ENCODE measurements around the gene PAGE1.
"Not testable (repeated sequence)": the region's sequence is repeated elsewhere in the genome, so short reads cannot be mapped to it uniquely, and the experiment has no call there.

PAGE1 gene, protein sequence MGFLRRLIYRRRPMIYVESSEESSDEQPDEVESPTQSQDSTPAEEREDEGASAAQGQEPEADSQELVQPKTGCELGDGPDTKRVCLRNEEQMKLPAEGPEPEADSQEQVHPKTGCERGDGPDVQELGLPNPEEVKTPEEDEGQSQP

DNA sequence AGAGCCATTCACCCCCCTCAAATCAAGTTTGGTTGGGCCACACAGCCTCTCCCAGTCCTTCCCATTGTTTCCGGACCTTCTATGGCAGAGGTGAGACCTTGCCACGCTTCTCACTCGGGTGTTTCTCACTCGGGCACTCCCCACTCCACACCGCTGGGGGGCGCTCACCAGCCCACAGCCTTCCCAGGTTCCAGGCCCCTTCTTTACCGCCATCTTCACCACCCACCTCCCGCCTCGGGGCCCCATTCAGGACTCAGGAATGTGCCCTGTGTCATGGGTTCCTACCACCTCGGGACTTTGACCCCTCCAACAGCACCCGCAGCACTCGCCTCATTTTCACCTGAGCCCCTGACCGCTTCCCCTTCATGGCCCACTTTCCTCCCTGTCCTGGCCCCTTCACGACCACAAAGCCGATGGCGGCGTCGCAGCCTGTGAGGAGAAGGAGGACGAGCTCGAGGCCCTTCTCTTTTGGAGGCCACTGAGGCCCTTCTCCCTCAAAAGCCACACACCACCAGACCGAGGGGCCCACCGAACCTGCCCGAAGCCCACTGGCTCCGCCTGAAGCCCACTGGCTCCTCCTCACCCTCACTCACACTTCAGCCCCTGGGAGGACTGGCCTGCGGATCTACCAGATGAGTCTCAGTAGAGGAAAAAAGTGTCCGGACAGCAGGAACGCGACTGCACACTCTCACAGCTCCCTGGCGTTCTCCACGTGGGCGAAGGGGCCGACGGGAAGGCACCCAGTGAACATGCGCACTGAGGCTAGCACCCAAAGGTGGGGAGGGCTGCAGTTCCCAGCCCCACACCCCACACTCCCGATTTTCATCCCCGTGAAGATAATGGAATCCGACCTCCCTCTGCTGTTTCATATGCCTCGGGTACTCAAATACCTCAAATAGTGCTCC lies at the start of gene PAGE1:
Gene PAGE1, minus strand, starts transcription at position 709 of the 905 bp plus-strand sequence. CDS start 1,214 bp downstream, outside the sequence.
- no peak for DNase-seq

DNA sequence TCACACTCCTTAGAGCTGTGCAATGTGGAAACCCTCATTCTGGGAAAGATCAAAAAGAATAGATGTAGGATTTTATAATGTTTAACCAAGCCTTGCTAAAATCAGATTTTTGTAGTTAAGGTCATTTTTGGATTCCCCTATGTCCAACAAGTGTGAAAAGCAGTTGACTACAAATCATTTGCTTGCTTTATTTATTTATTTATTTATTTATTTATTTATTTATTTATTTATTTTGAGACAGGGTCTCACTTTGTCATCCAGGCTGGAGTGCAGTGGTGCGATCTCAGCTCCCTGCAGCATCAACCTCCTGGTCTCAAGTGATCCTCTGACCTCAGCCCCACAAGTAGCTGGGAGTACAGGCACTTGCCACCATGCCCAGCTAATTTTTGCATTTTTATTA lies 45.7 kb upstream of the PAGE1 start:
- DNase-seq: not testable (repeated sequence)

DNA sequence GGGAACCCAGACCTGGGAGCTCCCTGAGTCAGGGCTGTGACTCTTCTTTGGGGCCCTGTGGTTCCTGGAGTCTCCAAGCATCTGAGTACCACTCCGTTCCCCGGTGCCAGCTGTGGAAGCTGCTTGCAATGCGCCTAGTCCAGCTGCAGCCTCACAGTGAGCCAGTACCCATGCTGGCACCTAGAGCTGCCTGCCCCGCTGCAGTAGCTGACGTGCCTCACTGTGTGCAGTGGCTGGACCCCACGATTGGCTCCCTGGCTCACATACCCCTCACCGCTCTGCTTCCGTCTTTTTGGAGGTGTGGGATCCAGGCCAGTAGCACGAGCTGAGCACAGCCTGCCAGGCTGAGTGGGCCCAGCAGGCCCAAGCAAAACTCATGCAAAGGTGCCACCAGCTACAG lies 32.1 kb upstream of the PAGE1 start:
- no peak for DNase-seq

DNA sequence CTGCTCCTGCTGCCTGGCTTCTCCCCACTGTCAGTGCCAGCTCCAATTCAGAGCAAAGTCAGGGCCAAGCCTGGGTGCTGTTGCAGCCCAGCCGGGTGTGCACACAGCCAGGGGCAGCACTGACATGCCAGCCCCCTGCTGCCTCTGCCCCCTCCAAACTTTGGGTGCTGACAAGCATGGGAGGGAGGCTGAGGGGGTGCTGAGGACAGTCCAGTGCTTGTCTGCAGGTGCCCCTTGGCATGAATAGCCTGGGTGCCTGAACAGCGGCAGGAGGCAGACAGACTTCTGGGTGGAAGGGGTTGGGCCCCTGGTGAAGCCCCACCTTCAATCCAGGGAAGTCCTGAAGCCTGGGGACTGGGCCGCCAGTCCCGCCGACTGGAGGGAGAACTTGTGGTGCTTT lies 31.2 kb upstream of the PAGE1 start:
- no peak for DNase-seq

DNA sequence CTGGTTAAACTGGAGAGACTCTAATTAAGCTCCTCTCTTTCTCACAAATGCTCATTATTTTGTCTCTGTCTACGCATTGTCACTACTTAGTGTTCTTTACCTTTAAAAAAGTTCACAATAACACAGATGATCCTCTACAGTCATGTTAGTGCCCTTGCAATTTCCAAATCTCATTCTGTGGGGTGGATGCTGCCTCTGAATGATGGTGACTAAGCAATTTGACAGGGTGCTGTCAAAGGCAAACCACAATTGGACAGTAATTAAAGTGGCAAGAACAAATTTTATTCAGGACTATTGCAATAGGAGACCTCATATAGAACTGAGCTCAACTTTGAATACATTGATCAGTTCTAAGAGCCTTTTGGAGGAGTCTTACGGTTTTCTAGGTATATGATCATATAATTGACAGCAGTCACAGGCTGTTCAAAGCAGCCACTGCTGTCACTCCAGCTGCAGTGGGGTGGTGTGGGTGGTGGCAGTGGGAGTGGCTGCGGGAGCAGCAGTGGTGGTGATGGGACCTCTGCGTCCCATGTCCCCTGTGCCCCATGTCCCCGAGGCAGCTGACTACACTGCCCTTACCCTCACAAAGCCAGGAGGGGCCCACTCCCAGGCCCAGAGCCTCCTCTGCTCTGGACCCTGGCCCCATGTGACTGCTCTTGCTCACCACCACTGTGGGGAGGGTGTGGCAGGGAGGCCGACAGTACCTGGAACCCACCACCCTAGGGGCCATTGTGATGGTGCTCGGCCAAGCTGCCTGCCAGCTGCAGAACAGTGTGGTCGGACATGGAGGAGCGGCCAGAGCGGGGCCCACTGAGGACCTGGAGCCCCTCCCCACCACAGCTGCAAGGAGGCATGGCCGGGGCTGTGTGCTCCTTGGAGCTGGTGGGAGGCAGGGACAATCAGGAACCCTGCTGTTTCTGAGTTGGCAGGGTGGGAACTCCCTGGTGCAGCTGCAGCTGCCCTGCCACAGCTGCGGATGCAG lies 30.4 kb upstream of the PAGE1 start:
- no peak for DNase-seq

DNA sequence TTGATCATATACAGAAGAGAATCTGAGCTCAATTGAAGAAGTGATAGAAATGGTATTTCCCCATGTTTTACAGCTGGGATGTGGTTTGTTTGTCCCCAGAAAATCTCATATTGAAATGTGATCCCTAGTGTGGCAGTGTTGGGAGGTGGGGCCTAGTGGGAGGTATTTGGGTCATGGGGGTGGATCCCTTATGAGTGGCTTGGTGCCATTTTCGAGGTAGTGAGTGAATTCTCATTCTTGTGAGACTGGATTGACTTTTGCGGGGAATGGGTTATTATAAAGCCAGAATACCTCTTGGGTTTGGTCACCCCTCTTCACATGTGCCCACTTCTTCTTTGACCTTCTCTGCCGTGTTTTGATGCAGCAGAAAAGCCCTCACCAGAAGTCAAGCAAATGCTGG lies 29.6 kb upstream of the PAGE1 start:
- DNase-seq: no peak

DNA sequence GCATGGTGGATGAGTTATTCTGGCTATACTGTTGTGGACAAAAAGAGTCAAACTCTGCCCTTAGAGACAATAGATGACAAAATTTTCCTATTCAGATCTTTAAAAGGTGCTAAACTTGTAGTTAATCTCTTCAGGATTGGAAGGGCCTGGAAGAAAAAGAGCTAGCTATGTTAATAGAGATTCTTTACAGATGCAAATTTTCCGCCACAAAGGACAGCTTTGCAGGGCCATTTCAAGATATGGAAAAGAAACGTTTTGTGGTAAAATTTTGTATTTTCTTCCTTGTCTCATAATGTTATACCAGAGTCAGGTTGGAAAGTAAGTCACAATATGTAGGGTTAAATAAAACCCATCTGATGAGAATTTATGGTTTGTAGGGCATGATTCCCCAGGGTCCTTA lies 24.3 kb upstream of the PAGE1 start:
- DNase-seq: not testable (repeated sequence)

DNA sequence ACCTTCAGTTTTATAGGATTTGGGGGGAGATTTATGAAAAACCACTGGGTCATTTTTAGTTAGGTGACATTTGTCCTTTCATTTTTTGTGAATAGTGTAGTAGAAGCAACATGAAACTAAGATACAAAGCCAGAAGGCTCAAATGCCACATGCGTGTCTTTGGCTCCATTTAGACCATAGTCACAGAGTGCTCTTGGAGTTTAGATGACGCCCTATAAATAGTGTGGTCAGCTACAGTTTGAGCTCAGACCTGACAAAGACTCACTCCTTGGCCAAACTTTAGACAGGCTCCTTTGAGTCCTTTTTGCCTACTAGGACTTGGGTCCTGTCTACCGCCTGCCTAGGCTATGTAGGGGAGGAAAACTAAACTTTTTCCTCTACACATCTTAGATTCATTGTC lies 16.8 kb upstream of the PAGE1 start:
- DNase-seq: no peak

DNA sequence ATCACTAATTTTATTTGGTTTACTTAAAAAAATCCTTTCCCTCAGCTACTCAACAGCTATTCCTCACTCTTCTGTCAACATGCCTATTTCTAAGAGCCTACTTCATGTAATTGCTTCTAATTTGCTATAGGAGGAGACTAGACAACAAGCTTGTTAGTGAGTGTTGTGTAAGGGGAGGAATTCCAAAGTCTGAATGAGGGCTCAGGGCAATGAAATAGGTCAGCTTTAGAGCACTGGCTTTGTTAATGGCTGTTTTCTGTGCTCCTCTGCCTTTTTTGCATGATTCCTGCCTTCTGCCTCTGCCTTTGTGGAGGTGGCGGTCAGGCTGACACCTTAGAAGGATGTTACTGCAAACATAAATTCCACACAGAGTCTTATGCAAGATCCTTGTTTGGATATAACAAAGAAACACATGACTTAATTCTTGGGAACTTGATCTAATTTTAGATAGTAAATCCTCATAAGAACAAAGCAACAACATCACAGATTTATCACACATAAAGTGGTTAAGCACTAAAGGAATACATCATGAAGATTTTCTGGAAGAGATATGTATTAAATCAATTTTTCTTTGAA lies 15.0 kb upstream of the PAGE1 start:
- DNase-seq: no peak

DNA sequence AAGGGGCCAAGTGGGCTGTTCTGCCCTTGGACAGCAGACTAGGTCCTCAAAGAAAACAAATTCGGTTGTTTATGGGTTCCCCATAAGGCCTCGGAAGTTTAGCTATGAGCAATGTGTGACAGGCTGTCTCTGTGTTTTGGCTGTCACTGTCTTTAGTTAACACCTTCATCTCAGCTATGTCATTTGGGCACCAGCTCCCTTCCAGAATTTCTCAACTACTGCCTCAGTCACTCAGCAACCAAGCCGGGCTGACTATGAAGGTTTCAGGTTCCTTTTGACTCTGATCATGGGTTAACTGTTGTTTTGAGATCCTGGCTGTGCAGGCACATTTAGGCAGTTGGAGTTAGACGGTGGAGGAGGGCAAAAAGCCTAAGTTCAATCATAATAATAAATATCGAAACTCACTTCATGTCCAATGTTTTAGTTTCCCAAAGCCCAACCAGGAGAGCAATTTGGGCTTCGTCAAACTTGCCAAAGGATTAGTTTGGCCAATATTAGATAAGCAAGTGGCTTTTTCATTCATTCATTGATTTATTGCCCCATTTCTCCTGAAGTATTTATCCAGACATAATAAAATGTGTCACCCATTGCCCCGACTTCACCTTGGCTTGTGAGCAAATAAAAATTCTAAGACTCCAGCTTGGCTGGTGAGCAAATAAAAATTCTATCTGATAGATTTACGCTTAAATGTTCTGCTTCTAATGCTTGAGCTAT lies 9.1 kb upstream of the PAGE1 start:
- DNase-seq: no peak

DNA sequence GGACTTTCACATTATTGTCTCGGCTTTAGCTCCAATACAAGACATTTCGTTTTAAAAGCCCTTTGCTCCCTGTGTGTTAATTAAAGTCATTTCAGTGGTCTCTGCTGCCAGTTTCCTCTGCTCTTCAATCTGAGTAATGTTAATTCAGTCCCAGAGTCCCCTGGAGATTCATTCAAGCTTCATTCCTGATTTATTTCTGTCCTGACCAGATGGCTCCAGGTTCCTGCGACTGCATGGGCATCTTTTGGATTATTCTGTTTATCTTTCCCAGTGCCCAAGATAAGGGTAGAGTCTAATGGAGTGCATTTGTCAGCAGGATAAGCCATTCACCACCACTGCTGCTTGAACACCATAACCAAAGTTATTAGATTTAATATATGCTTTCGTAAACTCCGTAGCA lies 6.1 kb upstream of the PAGE1 start:
- DNase-seq: no peak

DNA sequence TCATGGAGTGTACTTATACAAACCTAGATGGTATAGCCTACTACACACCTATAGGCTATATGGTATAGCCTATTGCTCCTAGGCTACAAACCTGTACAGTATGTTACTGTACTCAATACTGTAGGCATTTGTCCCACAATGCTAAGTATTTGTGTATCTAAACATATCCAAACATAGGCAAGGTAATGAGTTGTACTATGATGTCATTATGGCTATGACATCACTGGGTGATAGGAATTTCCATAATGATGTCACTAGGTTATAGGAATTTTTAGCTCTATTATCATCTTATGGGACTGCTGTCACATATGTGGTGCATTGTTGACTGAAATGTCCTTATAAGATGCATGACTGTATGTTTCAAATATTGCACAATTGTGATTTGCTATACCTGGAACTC lies 5.5 kb upstream of the PAGE1 start:
- no peak for DNase-seq

DNA sequence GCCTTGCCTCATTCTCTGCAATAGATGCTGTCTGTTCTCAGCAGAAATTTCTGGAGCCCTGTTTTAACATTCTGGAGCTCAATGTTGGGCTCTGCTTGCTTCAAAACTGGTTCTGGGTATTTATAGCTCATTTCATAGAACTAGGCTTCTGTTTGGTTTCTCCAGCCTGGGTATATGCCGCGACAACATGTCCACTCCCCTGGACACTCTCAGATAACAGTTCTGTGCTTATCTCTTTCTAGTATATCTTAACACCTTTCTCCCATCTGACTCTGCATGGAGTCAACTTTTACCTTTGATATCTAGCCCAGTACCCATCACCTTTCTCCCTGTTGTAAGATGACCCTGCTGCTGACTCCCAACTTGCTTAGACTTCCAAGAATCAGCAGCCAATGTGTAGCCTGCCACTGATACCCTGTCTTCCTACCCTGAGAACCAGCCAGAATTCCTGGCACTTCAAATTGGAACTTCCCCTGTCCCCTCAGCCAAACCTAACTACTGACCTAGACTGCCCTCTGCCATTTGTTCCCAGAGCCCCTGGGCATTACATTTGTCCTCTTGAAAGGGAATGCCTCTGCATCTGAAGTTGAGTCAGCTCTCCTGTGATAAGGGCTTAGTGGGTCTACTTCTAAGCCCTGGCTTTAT lies 20.6 kb downstream of the PAGE1 start:
- DNase-seq: no peak

DNA sequence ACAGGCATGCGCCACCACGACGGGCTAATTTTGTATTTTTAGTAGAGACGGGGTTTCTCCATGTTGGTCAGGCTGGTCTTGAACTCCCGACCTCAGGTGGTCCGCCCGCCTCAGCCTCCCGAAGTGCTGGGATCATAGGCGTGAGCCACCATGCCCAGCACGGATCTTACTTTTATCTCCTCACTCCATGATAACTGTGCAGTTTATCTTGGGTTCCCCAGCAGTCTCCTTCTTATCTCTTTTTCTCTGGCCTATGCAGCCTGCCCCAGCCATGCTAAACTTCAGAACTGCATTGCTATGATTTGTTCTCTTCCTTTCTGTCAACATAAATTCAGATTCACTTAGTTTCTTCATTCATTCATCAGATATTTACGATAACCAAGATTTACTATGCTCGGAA lies 22.4 kb downstream of the PAGE1 start:
- DNase-seq: no peak

DNA sequence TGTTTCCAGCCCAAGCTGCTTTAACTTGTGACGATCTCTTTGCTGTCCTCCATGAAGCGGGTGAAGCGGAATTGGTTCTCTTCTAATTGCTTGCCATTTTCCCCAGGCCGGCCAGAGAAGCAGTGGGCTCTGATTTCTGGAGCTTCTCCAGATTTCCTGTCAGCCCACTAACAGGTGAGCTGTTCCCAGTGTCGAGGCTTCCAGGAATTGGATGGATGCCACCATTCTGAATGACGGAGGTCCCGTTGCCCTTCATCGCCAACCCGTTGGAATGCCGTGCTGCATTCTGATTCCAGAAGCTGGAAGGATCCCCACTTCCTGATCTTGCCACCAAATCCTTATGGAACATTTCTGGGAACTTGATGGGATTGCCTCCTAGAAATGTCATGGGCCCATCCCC lies 31.0 kb downstream of the PAGE1 start:
- DNase-seq: no peak

DNA sequence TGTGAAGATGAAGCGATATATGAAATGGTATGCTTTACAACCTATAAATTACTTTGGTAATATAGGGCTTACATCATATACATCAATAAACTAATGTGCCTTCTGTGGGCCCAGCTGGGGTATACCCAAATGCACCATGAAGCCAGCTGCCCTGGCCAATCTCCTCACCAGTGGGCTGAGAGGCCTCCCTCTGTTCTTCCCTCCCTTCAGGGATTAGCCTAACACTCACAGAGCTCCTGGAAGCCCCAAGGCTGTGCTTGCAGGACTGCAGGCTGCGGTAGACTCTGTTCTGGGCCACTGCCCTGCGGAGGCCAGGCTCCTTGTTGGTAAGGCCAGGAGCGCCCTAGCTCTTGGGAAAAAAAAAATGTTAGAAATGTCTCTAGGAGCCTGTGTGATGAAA lies 33.9 kb downstream of the PAGE1 start:
- no peak for DNase-seq

DNA sequence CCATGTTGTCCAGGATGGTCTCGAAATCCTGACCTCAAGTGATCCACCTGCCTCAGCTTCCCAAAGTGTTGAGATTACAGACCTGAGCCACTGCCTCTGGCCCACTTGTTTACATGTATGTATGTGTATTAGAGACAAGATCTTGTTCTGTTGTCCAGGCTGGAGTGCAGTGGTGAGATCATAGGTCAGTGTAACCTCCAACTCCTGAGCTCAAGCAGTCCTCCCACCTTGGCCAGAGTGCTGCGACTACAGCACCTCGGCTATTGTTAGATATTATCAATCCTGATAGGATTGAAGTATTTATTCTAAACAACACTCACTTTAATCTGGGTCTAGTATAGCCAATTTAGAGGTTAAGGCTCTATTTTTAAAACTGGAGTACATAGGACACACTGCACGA lies 36.0 kb downstream of the PAGE1 start:
- DNase-seq: no peak

DNA sequence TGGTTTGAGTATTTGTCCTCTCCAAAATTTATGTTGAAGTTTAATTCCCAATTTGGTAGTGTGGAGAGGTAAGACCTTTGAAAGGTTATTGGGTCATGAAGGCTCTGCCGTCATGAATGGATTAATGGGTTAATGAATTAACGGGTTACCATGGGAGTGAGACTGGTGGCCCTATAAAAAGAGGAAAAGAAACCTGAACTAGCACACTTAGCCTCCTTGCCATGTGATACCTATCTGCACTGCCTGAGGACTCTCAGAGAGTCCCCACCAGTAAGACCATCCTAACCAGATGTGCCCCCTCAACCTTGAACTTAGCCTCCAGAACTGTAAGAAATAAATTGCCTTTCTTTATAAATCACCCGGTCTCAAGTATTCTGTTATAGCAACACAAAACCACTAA lies 39.3 kb downstream of the PAGE1 start:
- no peak for DNase-seq

DNA sequence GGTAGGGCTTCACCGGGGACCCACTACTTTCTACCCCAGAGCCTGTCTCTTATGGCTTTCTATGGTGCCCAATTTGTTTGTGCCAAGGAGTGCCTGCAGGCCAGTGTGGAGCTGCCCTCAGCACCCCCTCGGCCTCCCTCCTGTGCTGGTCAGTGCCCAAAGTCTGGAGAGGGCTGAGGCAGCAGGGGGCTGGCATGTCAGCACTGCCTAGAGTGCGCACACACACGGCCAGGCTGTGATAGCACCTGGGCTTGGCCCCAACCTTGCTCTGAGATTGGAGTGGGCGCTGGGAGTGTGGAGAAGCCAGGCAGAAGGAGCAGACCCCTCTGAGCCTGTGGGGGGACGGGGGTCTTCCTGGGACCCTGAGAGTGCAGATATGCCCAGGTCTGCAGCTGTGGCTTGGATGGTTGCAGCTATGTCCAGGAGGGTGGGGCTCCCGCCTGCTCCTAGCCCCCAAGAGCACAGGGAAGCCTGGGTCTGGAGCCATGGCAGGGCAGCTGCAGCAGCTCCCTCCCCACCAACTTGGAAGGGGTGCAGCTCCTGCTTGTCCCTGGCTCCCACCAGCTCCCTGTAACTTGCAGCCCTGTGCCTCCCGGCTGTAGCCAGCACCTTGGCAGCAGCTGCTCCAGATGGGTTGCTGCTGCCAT lies 50.7 kb downstream of the PAGE1 start:
- DNase-seq: no peak

Measured in activated CD4-positive, CD25-positive, alpha-beta regulatory T cell (primary cell).